Right kidney (tissue), 1 donor: ENCODE data around the gene BMP7.
"Not testable (repeated sequence)": the region's sequence is repeated elsewhere in the genome, so short reads cannot be mapped to it uniquely, and the experiment has no call there.

Experiments used
- DNase-seq: peaks from one replicate; pipeline ENCODE4 v3.0.0-alpha.2; 2016

Gene BMP7

GRCh38 chr20:57191265-57191638, 75.2 kb downstream of the BMP7 start:
- DNase-seq = not testable (repeated sequence)

GRCh38 chr20:57190536-57191264, 75.7 kb downstream of the BMP7 start:
- no peak for DNase-seq

- no peak for DNase-seq
Observed at GRCh38 chr20:57189713-57190112, 76.7 kb downstream of the BMP7 start.

DNA sequence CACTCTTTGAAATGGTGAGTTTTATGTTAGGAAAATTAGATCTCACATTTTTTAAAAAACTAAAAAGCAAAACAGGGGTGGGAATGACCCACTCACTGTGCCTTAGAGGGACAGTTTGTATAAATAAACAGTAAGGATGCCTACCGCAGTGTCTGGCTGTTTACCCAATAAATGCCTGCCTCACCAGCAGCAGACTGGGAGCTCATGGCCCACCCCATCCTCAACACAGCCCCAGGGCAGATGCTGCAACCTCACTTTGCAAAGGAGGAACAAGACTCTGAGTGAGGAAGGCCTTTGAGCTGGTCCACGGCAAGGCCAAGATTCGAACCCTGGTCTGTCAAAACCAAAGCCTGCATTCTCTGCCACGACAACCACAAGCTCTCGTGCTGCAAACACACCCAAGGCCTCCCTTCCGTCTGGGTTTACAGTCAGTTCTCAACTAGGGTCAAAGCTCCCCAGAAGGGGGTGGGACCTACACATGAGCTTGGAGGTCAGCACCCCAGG, 77.8 kb downstream of the BMP7 start:
- DNase-seq = no peak

- no peak for DNase-seq
Observed at GRCh38 chr20:57188056-57188455, 78.4 kb downstream of the BMP7 start.

- DNase-seq = no peak
Observed at GRCh38 chr20:57187068-57187634, 79.3 kb downstream of the BMP7 start.

GRCh38 chr20:57186192-57186591, 80.2 kb downstream of the BMP7 start:
- DNase-seq = no peak

GRCh38 chr20:57185188-57185743, 81.2 kb downstream of the BMP7 start:
- DNase-seq = no peak

GRCh38 chr20:57183457-57184009, 82.9 kb downstream of the BMP7 start:
- no peak for DNase-seq

GRCh38 chr20:57181639-57182038, 84.8 kb downstream of the BMP7 start:
- no peak for DNase-seq

DNA sequence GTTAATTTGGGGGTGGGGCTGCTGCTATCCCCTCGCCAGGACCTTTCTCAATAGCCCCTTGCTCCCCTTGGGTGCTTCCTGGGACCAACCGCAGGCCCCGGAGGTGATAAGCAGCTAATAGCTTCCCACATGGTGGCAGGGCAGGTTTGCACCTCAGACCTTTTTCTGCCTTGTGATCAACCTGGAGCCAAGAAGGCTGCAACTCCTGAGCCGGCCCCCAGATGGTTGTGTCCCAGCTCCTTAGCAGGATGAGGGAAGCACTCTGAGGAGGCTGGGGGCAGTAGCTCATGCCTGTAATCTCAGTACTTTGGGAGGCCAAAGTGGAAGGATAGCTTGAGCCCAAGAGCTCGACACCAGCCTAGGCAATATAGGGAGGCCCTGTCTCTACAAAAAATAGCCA, 85.5 kb downstream of the BMP7 start:
- no peak for DNase-seq

GRCh38 chr20:57180387-57180786, 86.1 kb downstream of the BMP7 start:
- no peak for DNase-seq

DNA sequence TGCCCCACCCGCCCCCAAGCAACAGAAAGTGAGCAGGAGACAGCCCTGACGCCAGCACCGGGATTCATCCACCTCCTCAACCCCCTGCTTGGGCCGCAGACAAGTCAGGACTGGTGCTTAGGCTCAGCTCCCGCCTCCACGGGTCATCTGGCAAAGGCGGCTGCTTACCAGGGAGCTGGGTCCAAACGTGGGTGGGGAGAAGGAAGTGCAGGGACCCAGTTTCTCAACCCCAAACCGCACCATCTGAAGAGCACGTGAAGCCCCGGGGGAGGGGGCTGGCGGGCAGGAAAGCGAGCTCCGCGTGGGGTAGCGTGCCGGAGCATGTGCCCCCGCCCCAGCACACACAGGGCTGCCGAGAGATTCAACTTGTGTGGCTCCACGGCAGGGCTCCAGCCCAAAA, 87.2 kb downstream of the BMP7 start:
- no peak for DNase-seq

DNA sequence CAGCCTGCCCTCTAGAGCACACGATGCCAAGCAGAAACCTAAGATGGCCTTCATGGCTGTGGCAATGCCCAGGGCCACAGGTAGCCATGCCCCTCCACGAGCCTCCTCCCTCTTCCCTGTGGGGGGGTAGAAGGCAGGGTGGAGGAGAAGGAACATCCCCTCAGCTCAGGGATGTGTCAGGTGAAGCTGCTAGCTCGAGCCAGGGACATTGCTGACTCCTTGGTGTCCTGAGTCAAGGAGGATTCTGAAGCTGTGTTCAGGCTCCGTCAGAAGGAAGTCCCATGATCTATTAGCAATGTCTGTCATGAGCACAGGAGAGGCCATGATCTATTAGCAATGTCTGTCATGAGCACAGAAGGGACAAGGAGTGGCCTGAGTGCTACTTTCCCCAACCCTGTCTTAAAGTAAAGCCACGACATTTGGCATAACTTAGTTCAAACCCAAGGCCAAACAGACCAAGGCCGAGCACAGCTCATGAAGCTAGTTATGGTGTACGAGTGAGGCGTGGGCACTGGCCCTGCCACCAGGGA, 87.8 kb downstream of the BMP7 start:
- DNase-seq = no peak

GRCh38 chr20:57177636-57178280, 88.7 kb downstream of the BMP7 start:
- DNase-seq = no peak

DNA sequence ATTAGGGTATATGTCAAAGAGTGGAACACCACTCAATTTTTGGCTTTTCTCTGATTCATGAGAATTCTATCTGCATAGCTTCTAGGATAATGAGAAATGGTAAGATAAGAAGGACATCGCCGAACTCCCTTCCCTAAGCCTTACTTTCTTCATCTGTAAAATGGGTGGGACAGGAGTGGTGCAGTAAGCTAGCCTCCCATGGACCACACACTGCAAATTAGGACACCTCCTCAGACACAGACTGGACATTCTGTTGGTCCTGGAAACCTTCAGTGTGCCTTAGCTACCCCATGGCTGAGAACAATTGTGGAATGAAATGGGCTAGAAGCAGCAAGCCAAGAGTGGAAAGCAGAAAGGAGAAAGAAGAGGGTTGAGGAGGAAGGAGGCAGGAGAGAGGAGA, 89.6 kb downstream of the BMP7 start:
- DNase-seq = no peak

DNA sequence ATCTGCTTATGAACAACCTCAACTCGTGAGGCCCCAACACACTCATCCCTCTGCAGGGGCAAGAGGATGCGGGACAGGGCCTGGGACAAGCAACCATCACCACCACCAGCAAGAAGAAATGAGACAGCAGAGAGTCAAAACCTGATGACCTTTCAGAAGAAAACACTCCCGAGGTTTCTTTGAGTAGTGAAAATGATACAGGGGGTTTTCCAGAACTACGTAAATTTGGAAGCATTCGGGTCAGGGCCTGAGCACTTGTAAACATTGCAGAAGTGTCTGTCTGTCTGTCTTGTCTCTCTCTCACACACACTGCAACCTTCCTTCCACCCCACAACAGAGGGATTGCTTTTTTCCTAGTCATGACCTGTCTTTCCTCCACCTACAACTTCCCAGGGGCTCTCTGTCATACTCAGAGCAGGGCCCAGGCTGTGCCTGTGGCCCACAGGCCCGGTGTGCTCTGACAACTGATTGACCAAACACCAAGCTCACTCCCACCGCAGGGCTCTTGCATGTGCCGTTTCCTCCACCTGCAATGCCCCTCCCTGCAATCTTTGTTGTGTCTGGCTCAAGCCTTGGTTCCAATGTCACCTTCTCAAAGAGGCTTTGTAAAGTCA, 90.9 kb downstream of the BMP7 start:
- no peak for DNase-seq

DNA sequence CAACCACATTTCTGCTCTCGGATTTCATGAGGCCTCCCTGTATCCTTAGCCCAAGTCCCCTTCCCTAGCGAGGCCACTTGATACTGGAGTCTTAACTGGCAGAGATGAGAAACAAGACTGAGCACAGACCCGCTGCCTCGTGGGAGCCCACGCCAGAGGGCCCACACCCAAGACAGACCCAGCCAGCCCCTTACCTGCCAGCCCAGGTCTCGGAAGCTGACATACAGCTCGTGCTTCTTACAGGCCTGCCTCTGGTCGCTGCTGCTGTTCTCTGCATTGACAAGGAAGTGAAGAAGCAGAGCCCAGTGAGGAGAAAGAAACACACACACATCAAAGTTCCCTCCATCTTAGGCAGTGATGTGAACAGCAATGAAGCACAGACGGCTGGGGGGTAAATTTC, 91.7 kb downstream of the BMP7 start:
- DNase-seq = no peak

DNA sequence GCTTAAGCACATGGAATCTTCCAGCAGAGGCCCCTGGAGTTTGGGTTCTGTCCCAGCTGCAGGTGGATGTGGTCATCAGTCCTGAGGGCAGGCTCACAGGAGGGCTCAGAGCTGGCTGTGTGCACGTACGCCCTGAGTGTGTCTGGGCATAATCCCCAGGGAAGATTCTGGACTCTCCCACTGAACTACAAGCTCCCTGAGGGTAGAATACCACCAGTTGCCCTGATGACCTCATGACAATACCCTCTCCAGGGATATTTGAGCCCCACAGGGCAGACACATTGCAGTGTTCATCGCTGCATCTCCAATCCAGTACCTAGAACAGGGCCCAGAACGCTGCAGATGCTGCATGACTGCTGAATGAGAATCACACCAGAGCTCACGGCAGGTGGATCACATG, 92.5 kb downstream of the BMP7 start:
- no peak for DNase-seq

GRCh38 chr20:57173041-57173440, 93.4 kb downstream of the BMP7 start:
- no peak for DNase-seq

GRCh38 chr20:57170343-57170742, 96.1 kb downstream of the BMP7 start:
- DNase-seq = no peak

- DNase-seq = no peak
Observed at GRCh38 chr20:57169162-57169561, 97.3 kb downstream of the BMP7 start.
